NCI-H2171 (cell line): Measurements from ENCODE around the gene MBD4.

Source experiments
- DNase-seq: peaks from one replicate; lab custom pipeline; 2025; lab: John Stamatoyannopoulos, UW

Gene MBD4

DNA sequence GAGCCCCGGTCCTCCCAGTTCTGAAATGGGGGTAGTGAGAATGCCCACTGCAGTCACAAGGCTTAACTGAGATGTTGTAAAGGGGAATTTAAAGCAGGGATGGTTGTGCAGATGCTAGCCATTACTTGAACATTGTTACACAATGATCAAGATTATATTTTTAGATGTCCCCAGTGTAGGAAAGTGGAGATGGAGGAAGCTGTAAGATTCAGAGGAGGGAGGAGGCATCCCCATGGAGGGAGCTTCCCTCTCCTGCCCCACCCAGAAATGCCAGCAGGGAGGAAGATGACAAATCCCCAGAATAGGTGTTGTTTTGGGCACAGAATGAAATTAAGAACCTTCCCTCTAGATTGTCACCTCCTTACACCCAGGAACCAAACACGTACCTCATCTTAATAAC is 57.4 kb downstream of the MBD4 start:
- DNase-seq, result no peak
